Glomerular endothelial cell (primary cell): ENCODE measurements around the gene ANXA7. TPM values are rescaled to one million over a fixed set of nuclear protein-coding genes. Genes with fewer than 3 reads are reported as not detected.
A peak's percentile ranks its signal among the peaks of the same experiment; 100 is the strongest.
"Not testable (repeated sequence)": the region's sequence is repeated elsewhere in the genome, so short reads cannot be mapped to it uniquely, and the experiment has no call there.

Source experiments
- DNase-seq: peaks from one replicate; pipeline ENCODE4 v3.0.0-alpha.2; 2011; ENCODE audit warnings: low read depth, low spot score; ENCODE audit errors: extremely low read depth
- total RNA-seq: library from RNA; depleted of rRNA; stranded (reverse); fragments of >200 nt; gene quantifications from 2 replicates; pipeline ENCODE4 v1.2.3, GENCODE V29; 2015

ANXA7 gene
- total RNA-seq, 1 donor from 2014 or later, result 76.1 TPM

- DNase-seq, result no peak
Observed at GRCh38 chr10:73408061-73408460, 5.8 kb downstream of the ANXA7 start.

- no peak for DNase-seq
Observed at GRCh38 chr10:73407495-73407894, 6.4 kb downstream of the ANXA7 start.

- no peak for DNase-seq
Observed at GRCh38 chr10:73406846-73407245, 7.0 kb downstream of the ANXA7 start.

GRCh38 chr10:73405556-73405955, 8.3 kb downstream of the ANXA7 start:
- no peak for DNase-seq

- DNase-seq, result no peak
Observed at GRCh38 chr10:73404690-73405089, 9.2 kb downstream of the ANXA7 start.

- DNase-seq, result no peak
Observed at GRCh38 chr10:73401636-73402035, 12.2 kb downstream of the ANXA7 start.

GRCh38 chr10:73399063-73399462, 14.8 kb downstream of the ANXA7 start:
- no peak for DNase-seq

- DNase-seq, result no peak
Observed at GRCh38 chr10:73398024-73398423, 15.8 kb downstream of the ANXA7 start.

- DNase-seq, result not testable (repeated sequence)
Observed at GRCh38 chr10:73394325-73394724, 19.5 kb downstream of the ANXA7 start.

- DNase-seq, result no peak
Observed at GRCh38 chr10:73388228-73388627, 25.6 kb downstream of the ANXA7 start.

GRCh38 chr10:73386583-73386982, 27.3 kb downstream of the ANXA7 start:
- DNase-seq, result no peak

- no peak for DNase-seq
Observed at GRCh38 chr10:73379064-73379748, 34.7 kb downstream of the ANXA7 start.

GRCh38 chr10:73376679-73377078, 37.2 kb downstream of the ANXA7 start:
- no peak for DNase-seq

- DNase-seq, result no peak
Observed at GRCh38 chr10:73368238-73368637, 45.6 kb downstream of the ANXA7 start.

GRCh38 chr10:73366381-73367298, 47.2 kb downstream of the ANXA7 start:
- DNase-seq, result no peak

- no peak for DNase-seq
Observed at GRCh38 chr10:73364964-73365363, 48.9 kb downstream of the ANXA7 start.

- no peak for DNase-seq
Observed at GRCh38 chr10:73359492-73359891, 54.4 kb downstream of the ANXA7 start.

- DNase-seq, result peak; percentile 81
Observed at GRCh38 chr10:73358331-73359279, 55.3 kb downstream of the ANXA7 start, which contains the start of gene CFAP70. Gene CFAP70 (minus strand): TSS chr10:73358864. CDS start chr10:73354796, 4,068 bp downstream.

GRCh38 chr10:73357821-73358220, 56.0 kb downstream of the ANXA7 start:
- DNase-seq, result no peak

- no peak for DNase-seq
Observed at GRCh38 chr10:73357166-73357565, 56.7 kb downstream of the ANXA7 start.

- no peak for DNase-seq
Observed at GRCh38 chr10:73344269-73344668, 69.6 kb downstream of the ANXA7 start.
